GM18858 (cell line): ENCODE measurements around the gene LMX1B.

Experiments
- ATAC-seq: cut with Tn5 transposase; IDR thresholded peaks from one replicate; pipeline ENCODE4 v1.9.1; 2021; ENCODE audit not compliant: unreplicated experiment

Gene LMX1B

GRCh38 chr9:126693428-126693944, 79.8 kb downstream of the LMX1B start:
- ATAC-seq, result no peak

DNA sequence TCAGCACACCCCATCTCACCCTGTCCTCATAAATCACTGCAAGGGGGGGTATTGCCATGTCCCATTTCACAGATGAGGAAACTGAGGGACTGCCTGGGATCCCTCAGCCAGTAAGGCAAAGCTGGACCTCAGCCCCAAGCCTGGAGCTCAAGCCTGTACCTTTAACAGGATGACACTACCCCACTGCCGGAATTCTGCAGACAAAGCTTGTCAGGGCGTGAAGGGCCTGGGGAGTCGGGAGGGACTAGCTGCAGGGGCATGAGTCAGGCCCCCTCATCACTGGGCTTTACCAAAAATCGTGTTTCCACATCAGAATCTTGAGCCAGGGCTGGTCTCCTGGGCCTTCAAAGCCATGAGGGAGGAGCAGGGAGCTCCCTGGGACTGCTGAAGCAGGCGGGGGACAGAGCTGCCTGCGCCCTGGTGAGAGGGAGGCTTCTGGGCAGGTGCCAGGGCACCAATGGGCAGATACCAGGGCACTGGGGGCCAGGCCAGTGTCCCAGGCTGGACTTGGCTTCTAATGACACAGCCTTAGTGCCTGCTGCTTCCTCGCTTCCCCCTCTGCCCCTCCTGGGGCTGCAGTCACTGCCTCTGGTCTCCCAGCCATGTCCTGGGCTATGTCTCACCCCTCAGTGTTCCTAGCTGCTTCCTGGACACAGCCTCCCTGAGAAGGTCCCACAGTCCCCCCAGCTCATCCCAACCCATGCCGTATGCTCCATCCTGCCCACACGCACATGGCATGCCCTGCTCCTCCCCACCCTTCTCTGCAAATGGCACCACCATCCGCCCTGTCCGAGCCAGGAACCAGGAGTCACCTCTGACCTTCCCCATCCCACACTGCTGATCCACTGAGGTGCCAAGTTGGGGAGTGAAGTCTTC, 80.7 kb downstream of the LMX1B start:
- ATAC-seq, result no peak

DNA sequence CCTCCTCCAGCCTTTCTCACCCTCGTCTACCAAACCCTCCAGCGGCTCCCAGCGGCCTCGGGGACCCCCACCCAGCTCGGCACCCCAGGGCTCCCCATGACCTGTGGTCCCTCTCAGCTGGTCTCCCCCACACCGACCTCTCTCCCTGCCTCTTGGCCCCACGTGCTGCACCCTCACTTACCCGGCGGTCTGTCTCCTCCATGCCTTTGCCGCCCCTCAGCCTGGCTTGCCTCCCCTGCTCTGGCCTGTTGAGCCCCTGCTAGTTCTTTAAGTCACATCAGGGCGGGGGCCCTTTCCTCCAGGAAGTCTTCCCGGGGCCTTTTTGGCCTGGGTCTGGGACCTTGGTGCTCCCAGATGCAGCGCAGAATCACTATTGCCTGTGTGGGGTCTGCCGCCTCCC, 81.5 kb downstream of the LMX1B start:
- no peak for ATAC-seq

DNA sequence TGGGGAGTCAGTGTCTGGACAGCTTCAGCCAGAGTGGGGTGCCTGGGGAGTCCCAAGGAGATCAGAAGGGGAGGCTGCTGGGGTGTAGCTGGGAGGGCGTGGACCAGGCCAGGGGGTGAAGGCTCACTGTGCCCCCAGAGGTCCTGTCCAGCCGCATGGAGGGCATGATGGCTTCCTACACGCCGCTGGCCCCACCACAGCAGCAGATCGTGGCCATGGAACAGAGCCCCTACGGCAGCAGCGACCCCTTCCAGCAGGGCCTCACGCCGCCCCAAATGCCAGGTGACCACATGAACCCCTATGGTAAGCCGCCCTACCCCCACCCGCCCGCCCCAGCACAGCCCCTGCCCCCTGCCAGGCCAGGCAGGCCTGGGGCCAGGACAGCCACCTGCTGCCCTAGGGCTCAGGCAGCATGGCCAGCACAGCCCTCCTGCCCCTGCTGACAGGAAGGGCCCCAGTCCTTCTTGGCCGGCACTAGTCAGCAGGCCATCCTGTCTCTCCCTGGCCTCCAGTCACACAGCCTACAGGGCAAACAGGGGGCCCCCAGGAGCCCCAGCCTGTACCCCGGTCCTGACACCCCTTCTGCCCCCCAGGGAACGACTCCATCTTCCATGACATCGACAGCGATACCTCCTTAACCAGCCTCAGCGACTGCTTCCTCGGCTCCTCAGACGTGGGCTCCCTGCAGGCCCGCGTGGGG, 82.1 kb downstream of the LMX1B start:
- no peak for ATAC-seq

GRCh38 chr9:126696401-126697145, 82.8 kb downstream of the LMX1B start:
- no peak for ATAC-seq

DNA sequence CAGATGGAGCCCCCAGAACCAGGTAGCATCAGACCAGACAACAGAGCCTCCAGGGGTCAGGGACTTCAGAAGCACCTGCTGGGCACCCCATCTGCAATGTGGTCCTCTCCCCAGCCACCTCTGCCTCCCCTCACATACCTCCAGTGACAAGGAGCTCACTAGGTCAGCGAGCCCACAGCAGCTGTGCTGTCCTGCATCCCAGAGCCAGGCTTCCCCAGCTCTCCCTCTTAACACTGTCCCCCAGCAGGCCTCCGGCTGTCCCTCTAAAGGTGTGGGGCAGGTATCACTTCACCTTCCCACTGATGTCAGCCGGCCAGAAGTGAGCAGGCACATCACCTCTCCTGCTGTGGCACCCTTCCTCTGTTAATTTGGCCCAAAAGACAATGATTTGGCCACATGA, 83.6 kb downstream of the LMX1B start:
- no peak for ATAC-seq

GRCh38 chr9:126698251-126698650, 84.5 kb downstream of the LMX1B start:
- no peak for ATAC-seq

- no peak for ATAC-seq
These were observed 85.0 kb downstream of the LMX1B start for GRCh38 chr9:126698756-126699155.

GRCh38 chr9:126699401-126699881, 85.7 kb downstream of the LMX1B start:
- ATAC-seq, result no peak

DNA sequence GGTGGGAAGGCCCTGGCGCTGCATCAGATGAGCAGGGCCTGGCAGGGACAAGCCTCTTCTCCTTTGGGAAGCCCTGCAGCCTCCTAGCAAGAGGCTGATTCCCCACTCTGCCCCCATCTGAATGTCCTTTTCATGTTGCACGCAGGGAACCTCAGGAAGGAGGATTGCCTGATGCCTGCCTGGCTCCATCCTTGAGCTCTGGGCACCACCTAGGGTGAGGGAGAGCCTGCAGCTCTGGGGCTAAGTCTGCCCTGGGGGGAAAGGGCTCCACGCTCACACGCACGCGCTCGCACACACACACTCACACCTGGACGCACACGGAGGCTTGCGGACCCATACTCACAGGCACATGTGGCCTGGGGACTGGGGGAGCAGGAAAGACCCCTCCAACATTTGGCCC, 86.6 kb downstream of the LMX1B start:
- ATAC-seq, result no peak

DNA sequence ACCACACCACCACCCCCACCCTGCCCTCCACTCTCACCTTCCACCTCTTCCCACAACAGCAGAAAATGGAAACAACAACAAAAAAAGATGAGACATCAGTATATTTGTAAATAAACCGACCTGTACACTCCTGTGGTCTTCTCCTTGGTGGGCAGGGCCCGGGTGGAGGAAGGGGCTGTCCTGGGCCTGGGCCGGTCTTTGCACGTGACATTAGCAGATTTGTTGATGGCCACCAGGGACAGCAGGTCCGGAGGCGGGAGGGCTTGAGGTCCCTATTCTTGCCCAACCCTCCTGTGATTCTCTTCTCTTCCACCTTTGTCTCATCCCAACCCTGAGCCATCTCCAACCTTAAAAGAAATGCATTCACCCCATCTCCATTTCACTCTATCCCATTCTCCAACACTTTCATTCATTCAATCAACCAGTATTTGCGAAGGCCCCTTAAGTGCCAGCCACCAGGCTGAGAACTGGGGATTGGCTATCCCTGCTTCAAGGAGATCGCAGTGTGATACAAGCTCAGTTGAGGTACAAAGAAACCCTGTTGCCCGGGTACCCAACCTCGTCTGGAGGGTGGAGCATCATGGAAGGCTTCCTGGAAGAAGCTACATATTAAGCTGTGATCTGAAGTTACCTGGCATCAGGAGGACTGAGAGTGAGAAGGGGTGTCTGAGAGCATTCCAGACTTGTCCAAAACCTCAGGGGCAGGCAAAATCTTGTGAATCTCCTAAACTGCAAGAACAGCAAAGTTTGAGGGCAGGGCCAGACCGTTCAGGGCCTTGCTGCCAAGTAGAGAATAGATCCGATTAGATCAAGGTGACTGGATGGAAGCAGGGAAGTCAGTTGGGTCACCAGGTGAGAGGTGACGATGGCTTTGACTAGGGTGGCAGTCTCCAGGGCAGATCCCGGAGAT, 87.4 kb downstream of the LMX1B start:
- ATAC-seq, result no peak

GRCh38 chr9:126701813-126702140, 88.0 kb downstream of the LMX1B start:
- ATAC-seq, result no peak

- ATAC-seq, result no peak
These were observed 88.6 kb downstream of the LMX1B start for GRCh38 chr9:126702151-126703001.

GRCh38 chr9:126703002-126703865, 89.5 kb downstream of the LMX1B start:
- ATAC-seq, result no peak

- no peak for ATAC-seq
These were observed 90.1 kb downstream of the LMX1B start for GRCh38 chr9:126703866-126704156.

- ATAC-seq, result no peak
These were observed 90.6 kb downstream of the LMX1B start for GRCh38 chr9:126704157-126704891.

DNA sequence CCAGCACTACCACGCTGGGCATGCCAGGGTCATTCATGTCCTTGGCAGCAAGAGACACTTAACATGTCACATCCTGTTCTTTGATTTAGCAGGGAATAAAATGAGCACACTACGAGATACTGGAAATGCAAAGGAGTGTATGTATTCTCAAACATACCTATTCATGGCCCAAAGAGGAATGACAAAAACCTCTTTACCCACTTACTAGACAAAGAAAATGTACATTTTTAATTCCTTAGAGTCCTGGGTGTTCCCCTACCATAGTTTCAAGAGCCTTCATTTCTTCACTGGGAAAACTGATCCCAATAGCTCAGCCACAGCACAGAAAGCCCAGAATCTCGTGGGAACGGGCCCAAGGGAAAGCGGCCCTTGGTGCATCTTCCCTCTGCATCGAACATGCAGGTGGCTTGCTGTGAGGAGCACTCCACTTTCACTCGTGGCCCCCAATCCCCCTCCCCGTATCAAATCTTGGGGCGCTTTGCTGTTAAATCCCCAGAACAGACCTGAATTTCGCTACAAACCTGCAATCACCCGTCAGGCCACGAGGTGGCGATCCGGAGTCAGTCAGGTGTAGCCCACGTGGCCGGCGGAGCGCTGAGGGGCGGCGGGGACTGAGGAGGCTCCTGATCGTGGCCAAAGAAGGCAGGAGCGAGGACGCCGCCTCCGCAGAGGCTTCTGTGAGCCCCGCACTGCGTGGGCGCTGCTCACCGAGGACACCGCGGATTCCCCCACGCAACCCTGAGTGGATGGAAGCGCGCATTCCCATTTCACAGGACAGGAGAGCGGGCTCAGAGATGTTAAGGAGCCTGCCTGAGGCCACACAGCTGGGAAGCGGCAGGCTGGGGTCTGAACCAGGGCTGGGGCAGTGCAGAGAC, 91.4 kb downstream of the LMX1B start:
- no peak for ATAC-seq
